BJ (cell line): Measurements from ENCODE around the gene GPRASP1. TPM values are rescaled to one million over a fixed set of nuclear protein-coding genes. Genes with fewer than 3 reads are reported as not detected.

Experiments
- CTCF ChIA-PET: fragments of 350-600 bp; formaldehyde crosslinking; extraction: SDS; loops from one replicate; lab custom pipeline; 2021; ENCODE audit warnings: antibody characterized with exemption, inconsistent platforms; lab: Yijun Ruan, JAX
- POLR2A ChIA-PET: fragments of 300-600 bp; sonication (Branson Sonifier 250); formaldehyde crosslinking; extraction: SDS; loops from one replicate; lab custom pipeline; 2021; ENCODE audit warnings: antibody characterized with exemption; lab: Charles Lee
- DNase-seq: peaks from one replicate; pipeline ENCODE4 v3.0.0-alpha.2; 2011; ENCODE audit warnings: low read depth
- H3K27me3 ChIP-seq: 2 replicates; pipeline ENCODE4 v1.6.0; 2011; ENCODE audit warnings: low read length; ENCODE audit not compliant: control insufficient read depth, insufficient read depth
- H3K36me3 ChIP-seq: 2 replicates; pipeline ENCODE4 v1.5.1; 2011; ENCODE audit warnings: low read length; ENCODE audit not compliant: control insufficient read depth, insufficient read depth
- H3K4me3 ChIP-seq: 2 replicates; pipeline ENCODE4 v1.5.1; 2011; ENCODE audit warnings: low read depth, mild to moderate bottlenecking, control low read depth, low read length
- CTCF ChIP-seq: IDR thresholded peaks from 2 replicates; pipeline ENCODE4 v1.5.1; 2011; ENCODE audit warnings: low read depth, mild to moderate bottlenecking, control low read depth, inconsistent platforms, low read length, moderate library complexity; ENCODE audit not compliant: insufficient read depth
- polyA minus RNA-seq: library from RNA; depleted of rRNA, polyadenylated mRNA; stranded (reverse); fragments of >200 nt; gene quantifications from 2 replicates; pipeline ENCODE4 v1.2.3, GENCODE V29; 2011; rRNA and poly(A)+ RNA removed
- polyA plus RNA-seq: library from polyadenylated mRNA; depleted of rRNA; stranded (reverse); fragments of >200 nt; gene quantifications from 2 replicates; pipeline ENCODE4 v1.2.3, GENCODE V29; 2011; rRNA removed

The GPRASP1 gene
- polyA plus RNA-seq (0.60 and 1.2 TPM in 2 replicates), polyA minus RNA-seq (0.71 and 0.82 TPM in 2 replicates)

- H3K27me3 ChIP-seq = no peaks in the 10 kb centered on the region
- POLR2A ChIA-PET = no interaction called here
- CTCF ChIA-PET = interaction anchor here (0.7 kb wide), 1 partner anchor 9 kb away, joined by 3 read pairs; no protein-coding TSS in a partner anchor
- H3K4me3 ChIP-seq = peak within 1 kb of the TSS; percentile 62
- no peak for DNase-seq
- H3K36me3 ChIP-seq = no peaks in the 10 kb centered on the region
- no peak for TF ChIP-seq CTCF
These were observed at the start of gene GPRASP1 for GRCh38 chrX:102651242-102652011. TSS of gene GPRASP1 (plus strand) at chrX:102651483. CDS start at chrX:102653914, 2,431 bp downstream.

GRCh38 chrX:102604327-102604726, 47.0 kb upstream of the GPRASP1 start:
- DNase-seq = no peak
- TF ChIP-seq CTCF = no peak
- H3K4me3 ChIP-seq = no peak overlapping the region
- ChIA-PET CTCF (no interaction called here), POLR2A (no interaction called here)
- H3K36me3 ChIP-seq = peaks cover 1% of the 10 kb centered on the region; the same call in 1 of the 2 replicates
- H3K27me3 ChIP-seq = no peaks in the 10 kb centered on the region

- TF ChIP-seq CTCF = no peak
- POLR2A ChIA-PET = no interaction called here
- Histone ChIP-seq H3K27me3 (no peaks in the 10 kb centered on the region), H3K36me3 (peaks cover 1% of the 10 kb centered on the region; the same call in 1 of the 2 replicates), H3K4me3 (no peak overlapping the region)
- no peak for DNase-seq
- CTCF ChIA-PET = no interaction called here
These were observed 45.2 kb upstream of the GPRASP1 start for GRCh38 chrX:102606115-102606514.

- no peak overlapping the region for H3K4me3 ChIP-seq
- H3K36me3 ChIP-seq = no peaks in the 10 kb centered on the region; the same call in 1 of the 2 replicates
- ChIA-PET POLR2A (no interaction called here), CTCF (interaction anchor here (1.0 kb wide), 1 partner anchor 11 kb away, joined by 4 read pairs; no protein-coding TSS in a partner anchor)
- no peaks in the 10 kb centered on the region for H3K27me3 ChIP-seq
- TF ChIP-seq CTCF = no peak
- DNase-seq = no peak
These were observed 40.4 kb upstream of the GPRASP1 start for GRCh38 chrX:102610905-102611304.

GRCh38 chrX:102624105-102624504, 27.2 kb upstream of the GPRASP1 start:
- no peak for DNase-seq
- no peaks in the 10 kb centered on the region for H3K27me3 ChIP-seq
- POLR2A ChIA-PET = no interaction called here
- CTCF ChIA-PET = no interaction called here
- no peaks in the 10 kb centered on the region for H3K36me3 ChIP-seq
- H3K4me3 ChIP-seq = no peak overlapping the region
- no peak for TF ChIP-seq CTCF
